T-helper 1 cell treated with Interleukin-12 subunit alpha and Interleukin-12 subunit beta and Interleukin-4 antibody, amounts not matched to agents 30 ng/mL and 1 ng/mL, for 36 hours (primary cell): Measurements from ENCODE around the gene SNN. TPM values are rescaled to one million over a fixed set of nuclear protein-coding genes. Genes with fewer than 3 reads are reported as not detected.

ENCODE experiments used
- intact Hi-C: fragments of 100-400 bp; cut with micrococcal nuclease; formaldehyde crosslinking; loops from one replicate; pipeline ENCODE4 v1.15.1; 2024
- total RNA-seq: library from RNA; stranded (reverse); gene quantifications from 2 replicates; pipeline ENCODE4 v1.2.3, GENCODE V29; 2022

Gene SNN
- total RNA-seq, 1 donor from 2014 or later, result 11.7 TPM

DNA sequence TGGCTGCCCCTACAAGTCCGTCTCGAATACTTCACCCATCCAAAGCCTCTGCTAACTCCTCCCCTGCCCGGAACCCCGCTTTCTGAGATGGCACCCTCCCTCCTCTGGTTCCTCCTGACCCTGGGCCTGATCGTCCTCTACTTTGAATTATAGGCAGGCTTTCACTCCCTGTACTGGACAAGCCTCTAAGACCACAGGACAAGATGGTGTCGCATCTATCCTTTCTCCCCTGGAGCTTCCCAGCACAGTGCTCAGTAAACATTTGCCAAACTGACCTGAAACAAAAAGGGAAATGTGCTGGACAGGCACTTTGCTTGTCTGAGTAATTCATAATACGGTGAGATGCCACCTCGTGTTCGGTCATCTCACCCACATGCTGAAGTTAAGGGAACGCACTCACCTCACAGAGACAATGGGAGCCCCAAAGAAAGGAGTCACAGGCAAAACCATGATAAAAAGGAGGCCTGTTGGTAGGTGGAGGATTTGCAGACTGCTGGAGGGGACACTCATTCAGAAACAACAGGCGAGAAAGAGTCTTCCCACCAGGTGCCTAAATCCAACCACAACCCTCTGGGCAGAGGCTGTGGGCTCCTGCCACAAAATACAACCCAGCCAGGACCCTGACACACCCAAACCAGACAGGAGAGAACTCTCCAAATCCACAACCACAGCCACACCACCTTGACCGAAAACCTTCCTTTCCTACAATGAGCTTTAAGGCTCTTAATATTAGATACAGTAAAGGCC lies 28.2 kb downstream of the SNN start:
- intact Hi-C loops, result no loop called here

DNA sequence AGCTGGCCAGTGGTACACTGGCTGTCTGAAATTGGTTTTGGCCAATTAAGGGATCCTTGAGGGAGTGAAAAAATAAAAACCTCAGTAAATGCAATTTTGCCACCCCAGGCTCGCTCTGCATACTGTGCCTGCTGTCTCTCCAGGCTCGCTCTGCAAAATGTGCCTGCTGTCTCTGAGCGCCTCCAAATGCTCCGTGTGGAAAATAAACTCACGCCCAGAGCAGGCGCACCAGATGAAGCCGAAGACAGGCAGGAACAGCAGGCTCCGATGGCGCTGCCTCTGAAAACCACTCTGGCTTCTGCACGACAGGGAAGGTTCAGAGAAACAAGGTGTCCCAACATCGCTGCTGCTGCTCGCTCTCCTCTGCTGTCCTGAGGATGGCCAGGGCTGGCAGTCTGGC lies 29.1 kb downstream of the SNN start:
- intact Hi-C loops, result no loop called here

GRCh38 chr16:11698271-11698689 lies 30.0 kb downstream of the SNN start:
- intact Hi-C loops, result no loop called here

GRCh38 chr16:11699234-11699894 lies 31.1 kb downstream of the SNN start:
- intact Hi-C loops, result no loop called here

GRCh38 chr16:11700264-11701029 lies 32.2 kb downstream of the SNN start:
- intact Hi-C loops, result no loop called here

DNA sequence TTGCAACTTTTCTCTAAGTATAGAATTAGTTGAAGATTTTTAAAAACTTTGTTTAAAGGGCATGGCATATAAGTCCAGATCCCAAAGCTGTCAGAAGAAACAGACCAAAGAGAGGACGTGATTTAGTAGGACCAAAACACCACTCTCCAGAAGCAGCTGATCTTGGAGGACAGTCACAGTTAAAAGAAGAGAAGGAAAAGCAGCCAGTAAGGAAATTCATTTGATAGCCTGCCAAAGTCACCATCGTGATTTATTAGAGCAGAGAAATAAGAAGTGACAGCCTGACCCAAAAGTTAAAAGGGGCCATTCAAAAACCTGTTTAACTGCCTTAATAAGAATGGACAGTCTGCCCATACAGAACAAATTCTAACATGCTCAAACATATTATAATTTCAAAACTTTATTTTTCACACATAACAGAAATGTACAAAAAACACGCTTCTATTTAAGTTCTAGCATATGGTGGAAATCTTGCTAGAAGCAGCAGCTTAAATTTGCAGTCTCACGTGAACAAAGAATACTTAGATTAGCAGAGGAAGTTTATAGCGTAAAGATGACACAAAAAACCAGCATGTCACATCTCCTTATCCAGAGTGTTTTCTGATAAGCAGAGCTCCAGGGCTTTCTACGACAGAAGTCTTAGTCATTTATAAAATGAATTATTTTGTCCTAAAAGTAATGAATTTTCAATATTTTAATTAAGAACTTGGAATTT lies 37.2 kb downstream of the SNN start:
- intact Hi-C loops, result no loop called here

- intact Hi-C loops, result no loop called here
Observed at GRCh38 chr16:11706180-11706742, 38.0 kb downstream of the SNN start.

- intact Hi-C loops, result no loop called here
Observed at GRCh38 chr16:11707679-11708197, 39.5 kb downstream of the SNN start.

DNA sequence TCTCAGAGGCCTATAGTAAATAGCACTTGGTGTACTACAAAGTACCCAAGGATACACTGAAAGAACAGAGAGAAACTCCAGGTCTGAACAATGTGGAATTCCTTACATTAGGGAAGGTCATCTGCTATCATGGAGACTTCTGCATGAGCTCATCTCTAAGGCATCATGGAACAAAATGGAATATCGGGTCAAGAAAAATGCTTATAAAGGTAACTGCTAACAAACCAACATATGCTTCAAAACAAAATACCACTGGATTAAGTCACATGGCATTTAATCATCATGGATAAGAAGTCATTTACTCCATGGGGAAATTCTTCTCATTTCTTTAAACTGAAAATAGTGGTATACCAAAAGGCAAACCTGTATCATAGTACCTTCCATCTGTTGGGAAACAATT lies 40.2 kb downstream of the SNN start:
- intact Hi-C loops, result no loop called here

DNA sequence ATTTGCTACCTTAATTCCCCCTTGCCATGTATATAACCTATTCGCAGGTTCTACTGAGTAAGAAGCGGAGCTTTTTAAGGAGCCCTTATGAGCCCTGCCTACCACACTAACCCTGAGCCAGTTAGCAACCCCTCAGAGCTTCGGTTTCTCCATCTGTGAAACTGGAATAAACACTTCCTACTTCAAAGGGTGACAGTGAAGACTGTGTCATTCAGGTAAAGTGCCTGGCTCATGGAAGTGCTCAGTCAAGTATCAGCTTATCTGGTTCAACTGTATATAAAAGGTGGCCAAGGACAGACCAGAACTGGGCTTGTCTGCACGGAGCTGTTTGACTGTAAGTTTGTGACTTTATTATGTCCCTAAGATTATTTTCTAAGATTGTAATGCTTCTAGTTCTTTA lies 43.4 kb downstream of the SNN start:
- intact Hi-C loops, result loop anchor here (5.0 kb wide), 1 partner anchor 356 kb away; no protein-coding TSS in a partner anchor

DNA sequence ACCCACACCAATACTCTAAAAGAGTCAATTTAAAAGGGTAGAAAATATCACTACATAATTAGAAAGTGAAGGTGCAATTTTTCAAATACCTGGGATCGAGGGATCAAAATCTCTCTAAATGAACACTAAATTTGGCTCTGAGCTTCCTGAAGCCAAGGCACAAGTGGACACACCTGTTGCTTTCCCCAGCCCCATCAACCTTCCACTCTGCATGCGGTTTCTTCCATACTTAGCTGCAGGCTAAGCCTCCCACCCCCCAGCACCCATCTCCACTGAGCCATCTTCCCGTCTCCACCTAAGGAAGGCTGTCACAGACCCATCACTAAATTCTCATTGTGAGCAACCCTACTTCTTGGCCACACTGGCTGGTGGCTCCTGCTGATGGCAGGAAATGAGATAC lies 43.9 kb downstream of the SNN start:
- intact Hi-C loops, result loop anchor here (5.0 kb wide), 1 partner anchor 355 kb away; no protein-coding TSS in a partner anchor

GRCh38 chr16:11715246-11715947 lies 47.1 kb downstream of the SNN start:
- intact Hi-C loops, result no loop called here

DNA sequence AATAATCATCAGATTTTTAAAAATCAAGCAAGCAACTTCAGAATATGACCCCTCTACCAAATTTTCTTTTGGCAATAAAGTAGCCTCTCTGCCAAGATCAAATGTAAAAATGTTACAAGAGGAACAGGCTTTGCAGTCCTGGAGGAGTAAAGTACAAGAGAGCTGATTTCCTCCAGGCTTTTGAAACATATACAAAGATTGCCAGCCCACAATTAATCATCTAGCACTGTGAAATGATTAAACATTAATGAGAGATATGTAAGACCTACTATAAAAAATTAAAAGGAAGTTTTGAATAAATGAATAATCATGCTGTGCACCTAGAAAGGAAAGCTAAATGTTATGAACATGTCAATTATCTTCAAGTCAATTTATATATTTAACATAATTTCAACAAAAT lies 48.1 kb downstream of the SNN start:
- intact Hi-C loops, result no loop called here

DNA sequence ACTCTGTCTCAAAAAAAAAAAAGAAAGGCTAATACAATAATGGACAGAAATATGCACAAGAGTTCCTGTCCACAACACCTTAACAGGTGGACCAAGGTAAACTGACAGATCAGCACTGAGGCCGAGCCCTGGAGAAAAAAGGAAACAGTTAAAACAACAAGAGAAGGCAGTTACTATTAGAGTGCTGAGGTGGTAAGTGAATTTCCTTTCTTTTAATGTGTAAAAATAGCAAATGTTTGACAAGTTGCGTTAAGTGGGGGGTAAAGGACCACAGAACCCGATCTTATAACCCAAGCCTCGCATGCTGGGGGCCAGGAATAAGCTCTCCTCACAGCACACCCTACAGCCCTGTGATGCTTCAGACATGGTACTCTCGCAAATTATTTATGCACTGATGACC lies 49.6 kb downstream of the SNN start:
- intact Hi-C loops, result no loop called here

DNA sequence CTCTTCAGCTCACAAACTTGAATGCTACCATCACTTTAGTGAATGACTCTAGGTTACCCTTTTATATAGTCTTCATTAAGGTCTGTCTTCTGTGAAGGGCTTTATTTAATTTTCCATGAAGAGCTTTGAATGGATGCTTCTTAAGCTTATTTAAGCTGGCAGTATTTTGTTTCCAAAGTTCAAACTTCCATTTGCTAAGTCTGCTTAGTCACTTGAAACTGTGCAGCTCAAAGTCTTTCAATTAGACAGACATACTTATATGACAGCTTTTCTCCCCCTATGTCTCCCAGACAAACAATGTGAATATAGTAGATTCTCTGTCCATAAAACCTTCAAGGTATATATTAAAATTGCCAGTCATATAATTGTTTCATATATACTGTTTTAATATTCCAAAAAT lies 50.9 kb downstream of the SNN start:
- intact Hi-C loops, result no loop called here

GRCh38 chr16:11719762-11720161 lies 51.5 kb downstream of the SNN start:
- intact Hi-C loops, result no loop called here

DNA sequence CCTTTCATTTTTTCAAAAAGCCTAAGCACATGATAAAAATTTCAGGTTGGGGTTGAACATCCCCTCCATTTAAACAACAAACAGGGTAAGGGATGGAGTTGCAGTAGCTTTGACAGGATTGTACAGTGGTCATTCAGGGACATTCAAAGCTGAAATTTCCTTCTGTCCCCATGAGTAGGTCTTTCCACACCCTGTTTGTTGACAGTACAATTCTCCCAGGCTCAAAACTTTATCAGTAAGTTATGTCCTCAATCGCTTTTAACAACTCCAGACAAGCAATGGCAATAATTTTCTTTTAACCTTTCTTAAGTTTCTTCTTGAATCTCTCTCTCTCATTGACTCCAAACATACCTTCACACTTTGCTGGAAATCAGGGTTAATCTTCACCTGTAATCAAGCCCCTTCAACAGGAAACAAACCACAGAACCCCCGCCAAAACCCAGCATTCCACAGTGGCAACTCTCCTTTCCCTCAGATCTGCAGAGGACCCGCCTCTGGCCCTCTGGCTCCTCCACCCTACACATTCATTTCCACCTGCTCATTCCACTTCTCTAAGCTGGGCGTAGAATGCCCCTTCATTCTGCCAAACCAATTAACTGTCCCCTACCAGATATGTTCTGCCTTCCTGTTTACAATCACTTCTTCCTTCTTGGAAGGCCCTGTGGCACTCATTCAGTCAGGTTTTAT lies 53.7 kb downstream of the SNN start:
- intact Hi-C loops, result no loop called here

DNA sequence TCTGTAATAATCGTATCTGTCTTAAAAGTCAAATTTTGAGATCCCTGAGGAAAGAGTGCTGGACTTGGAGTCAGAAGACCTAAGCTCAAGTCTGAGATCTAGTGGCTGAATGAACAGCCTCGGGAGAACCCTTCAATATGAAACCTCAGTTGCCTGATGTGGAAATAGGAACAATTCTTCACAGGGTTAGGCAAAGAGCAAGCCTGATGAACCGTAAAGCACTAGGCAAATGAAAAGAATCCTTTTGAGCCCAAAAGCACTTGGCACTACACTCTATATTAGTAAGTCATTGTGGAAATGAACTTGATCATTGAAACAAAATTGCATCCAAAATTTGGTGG lies 54.2 kb downstream of the SNN start:
- intact Hi-C loops, result no loop called here

- intact Hi-C loops, result no loop called here
Observed at GRCh38 chr16:11725457-11725856, 57.2 kb downstream of the SNN start.

- intact Hi-C loops, result no loop called here
Observed at GRCh38 chr16:11726008-11726407, 57.8 kb downstream of the SNN start.
